H1 (cell line): ENCODE results near the gene CCNI2. TPM values are rescaled to one million over a fixed set of nuclear protein-coding genes. Genes with fewer than 3 reads are reported as not detected.

Source experiments
- CTCF ChIA-PET: fragments of 300-600 bp; sonication (Branson Sonifier 250); formaldehyde crosslinking; loops from one replicate; lab custom pipeline; 2021; ENCODE audit not compliant: partially characterized antibody; lab: Charles Lee
- POLR2A ChIA-PET: fragments of 300-600 bp; sonication (Branson Sonifier 250); formaldehyde crosslinking; loops from one replicate; lab custom pipeline; 2021; ENCODE audit warnings: inconsistent platforms; ENCODE audit not compliant: partially characterized antibody; lab: Charles Lee
- DNase-seq, 2 experiments: peaks; one replicate each; pipeline versions ENCODE4 v3.0.0 to v3.0.0-alpha.2; 2010 to 2022; ENCODE audit warnings: low spot score in 2 of 2, low read depth in 1 of 2, mixed read lengths in 1 of 2
- FAIRE-seq: peaks from 2 replicates; lab custom pipeline; 2011; peaks lifted over from hg19 to GRCh38; lab: Jason Lieb, UNC
- H2AFZ ChIP-seq: 2 replicates; pipeline ENCODE4 v1.8.1; 2012; ENCODE audit warnings: low read length, inconsistent platforms
- H2AK5ac ChIP-seq: 2 replicates; pipeline ENCODE4 v1.6.1; 2013; ENCODE audit warnings: low read depth, low read length
- H2BK120ac ChIP-seq: replicated peaks from 2 replicates; pipeline ENCODE3; 2013; ENCODE audit warnings: low read depth, low read length, inconsistent platforms
- H2BK12ac ChIP-seq: 2 replicates; pipeline ENCODE4 v1.6.1; 2013; ENCODE audit warnings: low read depth, low read length
- H2BK15ac ChIP-seq: 2 replicates; pipeline ENCODE4 v1.6.1; 2013; ENCODE audit warnings: low read length
- H2BK20ac ChIP-seq: 2 replicates; pipeline ENCODE4 v1.6.1; 2013; ENCODE audit warnings: low read length
- H2BK5ac ChIP-seq: 2 replicates; pipeline ENCODE4 v1.6.1; 2013; ENCODE audit warnings: low read depth, low read length
- H3K14ac ChIP-seq: 2 replicates; pipeline ENCODE4 v1.6.1; 2013; ENCODE audit warnings: inconsistent platforms; ENCODE audit not compliant: insufficient read length
- H3K18ac ChIP-seq: 2 replicates; pipeline ENCODE4 v1.6.1; 2013; ENCODE audit warnings: low read length; ENCODE audit errors: extremely low read depth
- H3K23ac ChIP-seq: 2 replicates; pipeline ENCODE4 v1.6.1; 2013; ENCODE audit warnings: inconsistent platforms; ENCODE audit not compliant: insufficient read length
- H3K23me2 ChIP-seq: 2 replicates; pipeline ENCODE4 v1.6.1; 2013; ENCODE audit warnings: low read depth, low read length
- H3K27ac ChIP-seq: 2 replicates; pipeline ENCODE4 v1.6.1; 2011; ENCODE audit warnings: low read depth, low read length, inconsistent platforms
- H3K27me3 ChIP-seq, 4 experiments: replicated peaks in 1 of 4; 1 replicate in 1 of 4; 2 replicates in 3 of 4; pipeline versions ENCODE4 v1.6.1 to v1.8.1; 2011 to 2013; ENCODE audit warnings: low read length in 3 of 4, mild to moderate bottlenecking in 3 of 4, inconsistent platforms in 2 of 4, mixed read lengths in 2 of 4, moderate library complexity in 1 of 4; ENCODE audit not compliant: control insufficient read depth in 3 of 4, insufficient read depth in 3 of 4; ENCODE audit errors: extremely low read depth in 1 of 4
- H3K36me3 ChIP-seq, 4 experiments: 2 replicates each; pipeline versions ENCODE4 v1.6.1 to v1.8.1; 2011 to 2013; ENCODE audit warnings: mild to moderate bottlenecking in 4 of 4, low read length in 3 of 4, moderate library complexity in 2 of 4, control low read depth in 1 of 4, inconsistent platforms in 1 of 4; ENCODE audit not compliant: insufficient read depth in 4 of 4, control insufficient read depth in 2 of 4
- H3K4ac ChIP-seq: replicated peaks from 2 replicates; pipeline ENCODE3; 2013; ENCODE audit warnings: low read length, low read depth, mixed read lengths, inconsistent platforms; ENCODE audit not compliant: insufficient read length
- H3K4me1 ChIP-seq, 4 experiments: replicated peaks in 1 of 4; 1 replicate in 1 of 4; 2 replicates in 3 of 4; pipeline versions ENCODE4 v1.6.1 to v1.8.1; 2011 to 2013; ENCODE audit warnings: low read length in 3 of 4, inconsistent platforms in 2 of 4, mixed read lengths in 1 of 4; ENCODE audit not compliant: insufficient read depth in 4 of 4, control insufficient read depth in 3 of 4
- H3K4me2 ChIP-seq, 2 experiments: 2 replicates each; pipeline versions ENCODE4 v1.6.1 to v1.8.1; 2011 to 2013; ENCODE audit warnings: low read depth in 2 of 2, low read length in 2 of 2, control low read depth in 1 of 2, inconsistent platforms in 1 of 2, mild to moderate bottlenecking in 1 of 2; ENCODE audit not compliant: insufficient read depth in 1 of 2
- H3K4me3 ChIP-seq, 4 experiments: fragments of 200-600, 300-600 bp in 1 of 4; sonication (generic), shearing (Covaris generic), sonication (Bioruptor Twin) in 1 of 4; 2 replicates each; pipeline versions ENCODE4 v1.5.1 to v1.8.1; 2011 to 2016; ENCODE audit warnings: low read length in 4 of 4, low read depth in 3 of 4, control low read depth in 2 of 4, inconsistent platforms in 2 of 4, mild to moderate bottlenecking in 2 of 4, mixed read lengths in 1 of 4, moderate library complexity in 1 of 4; ENCODE audit not compliant: insufficient read depth in 2 of 4; ENCODE audit errors: extremely low read depth in 1 of 4
- H3K56ac ChIP-seq: replicated peaks from 2 replicates; pipeline ENCODE3; 2013; ENCODE audit warnings: low read depth, mild to moderate bottlenecking, mixed read lengths, low read length, inconsistent platforms; ENCODE audit not compliant: insufficient read length
- H3K79me1 ChIP-seq: 2 replicates; pipeline ENCODE4 v1.6.1; 2013; ENCODE audit warnings: low read depth, low read length, control low read depth
- H3K79me2 ChIP-seq, 2 experiments: 2 replicates each; pipeline versions ENCODE4 v1.6.1 to v1.8.1; 2012 to 2013; ENCODE audit warnings: low read length in 2 of 2, mild to moderate bottlenecking in 2 of 2, inconsistent platforms in 1 of 2; ENCODE audit not compliant: insufficient read depth in 2 of 2, control insufficient read depth in 1 of 2
- H3K9ac ChIP-seq, 4 experiments: replicated peaks in 1 of 4; 1 replicate in 1 of 4; 2 replicates in 3 of 4; pipeline versions ENCODE4 v1.6.1 to v1.8.1; 2011 to 2013; ENCODE audit warnings: low read depth in 3 of 4, low read length in 3 of 4, control low read depth in 2 of 4, mild to moderate bottlenecking in 2 of 4, moderate library complexity in 2 of 4, inconsistent platforms in 1 of 4; ENCODE audit errors: extremely low read depth in 1 of 4
- H3K9me3 ChIP-seq, 2 experiments: 2 replicates each; pipeline versions ENCODE4 v1.6.1 to v1.8.1; 2012 to 2013; ENCODE audit warnings: mild to moderate bottlenecking in 2 of 2, moderate library complexity in 2 of 2, control low read depth in 1 of 2, inconsistent platforms in 1 of 2, low read depth in 1 of 2, low read length in 1 of 2, mixed read lengths in 1 of 2; ENCODE audit not compliant: insufficient read depth in 2 of 2
- H4K20me1 ChIP-seq, 2 experiments: replicated peaks in 1 of 2; 2 replicates each; pipeline versions ENCODE3 to v1.8.1; 2011 to 2013; ENCODE audit warnings: inconsistent platforms in 2 of 2, low read length in 2 of 2, mild to moderate bottlenecking in 1 of 2; ENCODE audit not compliant: insufficient read depth in 2 of 2, control insufficient read depth in 1 of 2
- H4K5ac ChIP-seq: 2 replicates; pipeline ENCODE4 v1.6.1; 2013; ENCODE audit warnings: low read length, low read depth, mixed read lengths, inconsistent platforms; ENCODE audit not compliant: insufficient read length
- H4K8ac ChIP-seq: 2 replicates; pipeline ENCODE4 v1.8.0; 2013; ENCODE audit warnings: mild to moderate bottlenecking, moderate library complexity, low read length, inconsistent platforms; ENCODE audit not compliant: insufficient read depth; ENCODE audit errors: extremely low read depth
- H4K91ac ChIP-seq: replicated peaks from 2 replicates; pipeline ENCODE3; 2013; ENCODE audit warnings: low read length, mixed read lengths, inconsistent platforms; ENCODE audit not compliant: insufficient read length
- BCL11A ChIP-seq, 2 experiments: IDR thresholded peaks; one replicate each; pipeline ENCODE4 v1.6.1; 2011; ENCODE audit warnings: low read depth in 2 of 2, low read length in 2 of 2, mild to moderate bottlenecking in 2 of 2
- CREB1 ChIP-seq: IDR thresholded peaks from 2 replicates; pipeline ENCODE4 v1.6.1; 2012; ENCODE audit warnings: inconsistent platforms
- CTCF ChIP-seq, 3 experiments: IDR thresholded peaks; 1 replicate in 2 of 3; 2 replicates in 1 of 3; pipeline versions ENCODE4 v1.5.1 to v1.6.1; 2011; ENCODE audit warnings: low read length in 3 of 3, mild to moderate bottlenecking in 3 of 3, inconsistent platforms in 2 of 3, low read depth in 1 of 3, moderate library complexity in 1 of 3; ENCODE audit not compliant: insufficient read depth in 1 of 3; ENCODE audit errors: control extremely low read depth in 1 of 3
- EGR1 ChIP-seq: IDR thresholded peaks from 2 replicates; pipeline ENCODE4 v1.6.1; 2011; ENCODE audit warnings: low read depth, low read length, borderline replicate concordance
- GTF2F1 ChIP-seq: IDR thresholded peaks from 2 replicates; pipeline ENCODE4 v1.6.1; 2012; ENCODE audit warnings: low read depth, low read length, improper control_type of control experiment, borderline replicate concordance
- NANOG ChIP-seq: IDR thresholded peaks from 2 replicates; pipeline ENCODE4 v1.6.1; 2011; ENCODE audit warnings: low read length, low read depth, mild to moderate bottlenecking, inconsistent platforms; ENCODE audit not compliant: insufficient read depth, poor library complexity, severe bottlenecking
- POLR2AphosphoS5 ChIP-seq: IDR thresholded peaks from 2 replicates; pipeline ENCODE4 v1.6.1; 2011; ENCODE audit warnings: low read depth, low read length
- SP1 ChIP-seq: IDR thresholded peaks from 2 replicates; pipeline ENCODE4 v1.6.1; 2011; ENCODE audit warnings: low read depth, low read length
- TCF12 ChIP-seq: IDR thresholded peaks from 2 replicates; pipeline ENCODE4 v1.6.1; 2011; ENCODE audit warnings: low read depth, mild to moderate bottlenecking, low read length
- YY1 ChIP-seq: IDR thresholded peaks from 2 replicates; pipeline ENCODE4 v1.6.1; 2011; ENCODE audit warnings: low read depth, mild to moderate bottlenecking, low read length
- WGBS, 2 experiments: shearing (Covaris generic) in 1 of 2; methylation state at CpG; one replicate each; pipeline versions ENCODE4 v1.1.6 to v1.1.7; 2013 to 2015; ENCODE audit warnings: low lambda C conversion rate in 2 of 2, mixed read lengths in 2 of 2, inconsistent platforms in 1 of 2, low coverage in 1 of 2, missing lambda C conversion rate in 1 of 2; ENCODE audit not compliant: insufficient replicate concordance in 2 of 2, insufficient coverage in 1 of 2, insufficient read length in 1 of 2; ENCODE audit errors: extremely low coverage in 1 of 2, missing lambda C conversion rate in 1 of 2; 5-methylcytosine and 5-hydroxymethylcytosine counted together
- polyA plus RNA-seq, 7 experiments: library from polyadenylated mRNA; depleted of rRNA in 3 of 7; stranded (reverse) in 5 of 7; unstranded in 2 of 7; fragments of >200 nt in 5 of 7; fragments of 200-250 nt in 2 of 7; gene quantifications; 1 replicate in 5 of 7; 2 replicates in 1 of 7; 4 replicates in 1 of 7; pipeline versions ENCODE4 v1.2.1 to v1.2.3, GENCODE V29; 2011 to 2013; ENCODE audit warnings: missing spikeins in 2 of 7, mixed read lengths in 2 of 7
- total RNA-seq: library from RNA; stranded (reverse); fragmentation: NEBNext Ultra II Directional; extraction: Animal tissue kit (Norgen Biotek cat#: 25700); gene quantifications from 2 replicates; pipeline ENCODE4 v1.2.1, GENCODE V29; 2021

The CCNI2 gene
- total and polyA plus RNA-seq, 2 of the 8 experiments (the other 6 are each of a cell fraction or from before 2014, with no cell fraction given): 1.3 to 1.4 TPM

GRCh38 chr5:132759114-132760048 is 12.2 kb downstream of the CCNI2 start:
- H3K14ac ChIP-seq: no peak overlapping the region
- no peak overlapping the region for H2BK15ac ChIP-seq
- H3K79me2 ChIP-seq: no peaks in the 10 kb centered on the region
- H3K23me2 ChIP-seq: no peaks in the 10 kb centered on the region
- 85% methylated on average over 12 of the region's 13 CpGs; no CpG with 5 or more reads in 1 of the 2 experiments for WGBS, 2 experiments
- H3K56ac ChIP-seq: no peak overlapping the region
- H4K20me1 ChIP-seq: peaks cover 0 to 7% of the 10 kb centered on the region in 2 experiments
- ChIA-PET POLR2A (interaction anchor here (1.3 kb wide), 1 partner anchor 17 kb away, joined by 4 read pairs; no protein-coding TSS in a partner anchor), CTCF (interaction anchor here (1.0 to 18.2 kb wide), 2 partner anchors 11 to 67 kb away, joined by 5 to 322 read pairs; partner anchors contain the start of gene SHROOM1)
- peak in 1 of 2 experiments; percentile 37 for DNase-seq
- H4K5ac ChIP-seq: no peak overlapping the region
- no peak overlapping the region for H3K18ac ChIP-seq
- FAIRE-seq: no peak
- H3K23ac ChIP-seq: no peak overlapping the region
- H3K4ac ChIP-seq: no peak overlapping the region
- no peaks in the 10 kb centered on the region for H3K27me3 ChIP-seq
- no peak overlapping the region for H2BK5ac ChIP-seq
- H3K36me3 ChIP-seq: peaks cover 0 to 3% (median 0%) of the 10 kb centered on the region in 4 experiments; a peak in 3 of 8 replicates
- H2BK20ac ChIP-seq: no peak overlapping the region
- no peak overlapping the region for H2AFZ ChIP-seq
- H4K8ac ChIP-seq: no peak overlapping the region
- H2BK120ac ChIP-seq: no peak overlapping the region
- H2AK5ac ChIP-seq: no peak overlapping the region
- no peak overlapping the region for H4K91ac ChIP-seq
- H3K4me3 ChIP-seq: no peak overlapping the region
- H3K4me1 ChIP-seq: peaks cover 0 to 4% (median 1%) of the 10 kb centered on the region in 4 experiments; a peak in 2 of 7 replicates
- H3K27ac ChIP-seq: no peak overlapping the region
- H2BK12ac ChIP-seq: no peak overlapping the region
- no peak overlapping the region for H3K4me2 ChIP-seq
- H3K79me1 ChIP-seq: no peaks in the 10 kb centered on the region
- no peak overlapping the region for H3K9ac ChIP-seq
- no peaks in the 10 kb centered on the region for H3K9me3 ChIP-seq
- no peak for TF ChIP-seq EGR1
- TF ChIP-seq BCL11A (IDR thresholded peaks at IDR 0.05; ENCODE audit: low read depth in 2 of 2, low read length in 2 of 2): no peak
- TF ChIP-seq TCF12: no peak
- no peak for TF ChIP-seq CTCF (IDR thresholded peaks at IDR 0.05; ENCODE audit: control extremely low read depth in 1 of 3, insufficient read depth in 1 of 3, low read depth in 1 of 3, low read length in 3 of 3)
- no peak for TF ChIP-seq POLR2AphosphoS5
- TF ChIP-seq SP1: no peak
- no peak for TF ChIP-seq CREB1
- TF ChIP-seq YY1: no peak
- TF ChIP-seq GTF2F1: no peak
- TF ChIP-seq NANOG: no peak
